Hepatocyte (in vitro differentiated cells): ENCODE results near the gene WDR62.

ENCODE experiments used
- CTCF ChIP-seq: fragments of 200-600 bp; sonication (generic); IDR thresholded peaks from 2 replicates; pipeline ENCODE4 v1.5.1; 2016; ENCODE audit warnings: antibody characterized with exemption, mild to moderate bottlenecking; ENCODE audit not compliant: poor library complexity
- EZH2 ChIP-seq: fragments of 200-600 bp; sonication (generic); IDR thresholded peaks from 2 replicates; pipeline ENCODE4 v1.6.1; 2016; ENCODE audit warnings: antibody characterized with exemption, mild to moderate bottlenecking, borderline replicate concordance

GRCh38 chr19:36106441-36106840 lies 51.7 kb downstream of the WDR62 start:
- TF ChIP-seq CTCF (no peak), EZH2 (no peak)
